Gastrocnemius medialis (tissue), 4 donors: ENCODE results near the gene HTRA3.

ENCODE experiments used
- POLR2A ChIP-seq, 2 donors: fragments of 450-650 bp; IDR thresholded peaks; one replicate each; pipeline ENCODE4 v1.6.1; 2017; ENCODE audit warnings: antibody characterized with exemption in 2 of 2, mild to moderate bottlenecking in 2 of 2, moderate library complexity in 2 of 2
- TF ChIP-seq, protein P1 (sequence below), 5 experiments: fragments of 450-650 bp in 3 of 5; fragments of 200-600 bp in 2 of 5; sonication (generic) in 2 of 5; IDR thresholded peaks in 4 of 5; conservative IDR thresholded peaks in 1 of 5; 1 replicate in 4 of 5; 2 replicates in 1 of 5; pipeline ENCODE4 v1.5.1; 2016 to 2019; ENCODE audit warnings: antibody characterized with exemption in 5 of 5, mild to moderate bottlenecking in 3 of 5, moderate library complexity in 3 of 5

DNA sequence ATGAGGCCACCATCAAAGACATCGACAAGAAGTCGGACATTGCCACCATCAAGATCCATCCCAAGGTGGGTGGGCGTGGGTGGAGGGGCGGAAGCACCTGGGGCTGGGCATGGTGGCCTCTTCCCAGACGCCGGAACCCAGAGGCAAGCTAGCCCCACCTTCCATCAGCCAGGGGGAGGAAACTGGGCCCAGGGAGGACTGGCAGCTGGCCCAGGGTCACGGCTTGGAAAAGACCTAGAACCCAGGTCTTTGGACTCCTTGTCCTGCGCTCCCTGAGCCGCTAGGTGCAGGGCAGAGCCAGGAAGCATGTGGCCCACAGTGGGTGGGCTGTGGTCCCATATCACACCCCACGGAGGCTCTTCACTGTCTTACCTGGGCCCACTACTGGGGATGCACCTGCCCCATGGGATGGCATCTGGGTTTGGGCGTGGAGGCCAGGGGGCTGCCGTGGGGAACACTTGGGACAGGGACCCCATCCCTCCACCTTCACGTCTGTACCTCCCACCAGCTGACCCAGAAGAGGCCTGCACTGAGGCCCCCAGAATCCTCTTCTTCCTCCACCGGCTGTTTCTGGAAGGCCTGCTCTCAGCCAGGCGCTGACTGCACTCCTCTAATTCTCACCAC is 17.3 kb downstream of the HTRA3 start:
- TF ChIP-seq, protein P1, sequence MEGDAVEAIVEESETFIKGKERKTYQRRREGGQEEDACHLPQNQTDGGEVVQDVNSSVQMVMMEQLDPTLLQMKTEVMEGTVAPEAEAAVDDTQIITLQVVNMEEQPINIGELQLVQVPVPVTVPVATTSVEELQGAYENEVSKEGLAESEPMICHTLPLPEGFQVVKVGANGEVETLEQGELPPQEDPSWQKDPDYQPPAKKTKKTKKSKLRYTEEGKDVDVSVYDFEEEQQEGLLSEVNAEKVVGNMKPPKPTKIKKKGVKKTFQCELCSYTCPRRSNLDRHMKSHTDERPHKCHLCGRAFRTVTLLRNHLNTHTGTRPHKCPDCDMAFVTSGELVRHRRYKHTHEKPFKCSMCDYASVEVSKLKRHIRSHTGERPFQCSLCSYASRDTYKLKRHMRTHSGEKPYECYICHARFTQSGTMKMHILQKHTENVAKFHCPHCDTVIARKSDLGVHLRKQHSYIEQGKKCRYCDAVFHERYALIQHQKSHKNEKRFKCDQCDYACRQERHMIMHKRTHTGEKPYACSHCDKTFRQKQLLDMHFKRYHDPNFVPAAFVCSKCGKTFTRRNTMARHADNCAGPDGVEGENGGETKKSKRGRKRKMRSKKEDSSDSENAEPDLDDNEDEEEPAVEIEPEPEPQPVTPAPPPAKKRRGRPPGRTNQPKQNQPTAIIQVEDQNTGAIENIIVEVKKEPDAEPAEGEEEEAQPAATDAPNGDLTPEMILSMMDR (IDR thresholded peaks at IDR 0.05 in 4 of 5, conservative IDR thresholded peaks at IDR 0.05 in 1 of 5): no peak
- no peak for TF ChIP-seq POLR2A (IDR thresholded peaks at IDR 0.05)
